ENCODE results near the gene TM4SF1.

Gene TM4SF1

GRCh38 chr3:149371723-149372114 is 5.7 kb downstream of the TM4SF1 start:
- Histone ChIP-seq H4K5ac (ENCODE audit: low read length) (no peak overlapping the region), H3K79me2 (ENCODE audit: control insufficient read depth, insufficient read depth, low read length) (no peaks in the 10 kb centered on the region), H3K4ac (ENCODE audit: low read depth, low read length) (no peak overlapping the region), H3K56ac (ENCODE audit: low read length) (no peak overlapping the region), H3K4me3 (ENCODE audit: low read length) (no peak overlapping the region), H2BK5ac (ENCODE audit: low read length) (no peak overlapping the region), H2BK120ac (ENCODE audit: low read depth, low read length) (no peak overlapping the region), H3K27ac (ENCODE audit: low read depth, low read length) (no peak overlapping the region), H3K27me3 (ENCODE audit: insufficient read depth, low read length, poor library complexity) (no peaks in the 10 kb centered on the region), H3K9ac (ENCODE audit: low read length) (no peak overlapping the region), H3K23ac (ENCODE audit: low read length) (no peak overlapping the region), H3K4me2 (ENCODE audit: low read length) (no peak overlapping the region), H3K4me1 (ENCODE audit: control insufficient read depth, low read depth, low read length) (no peaks in the 10 kb centered on the region), H4K8ac (ENCODE audit: low read depth, low read length) (no peak overlapping the region), H3K36me3 (ENCODE audit: control insufficient read depth, insufficient read depth, low read length) (no peaks in the 10 kb centered on the region), H3K18ac (ENCODE audit: low read length) (no peak overlapping the region), H3K79me1 (ENCODE audit: low read length) (no peaks in the 10 kb centered on the region), H2BK15ac (replicated peaks; ENCODE audit: low read depth) (peak overlapping the region; percentile 36), H2AK5ac (ENCODE audit: low read length) (no peak overlapping the region)
- DNase-seq: no peak
- no CpG with 5 or more reads among the region's 2 CpGs for WGBS (ENCODE audit: extremely low coverage, insufficient coverage, low lambda C conversion rate)

- H3K36me3 ChIP-seq (ENCODE audit: control insufficient read depth, insufficient read depth, low read length): no peaks in the 10 kb centered on the region
- no peak overlapping the region for H3K9ac ChIP-seq (ENCODE audit: low read length)
- no peak overlapping the region for H3K4ac ChIP-seq (ENCODE audit: low read depth, low read length)
- no peak overlapping the region for H2BK5ac ChIP-seq (ENCODE audit: low read length)
- no peaks in the 10 kb centered on the region for H3K79me2 ChIP-seq (ENCODE audit: control insufficient read depth, insufficient read depth, low read length)
- WGBS (ENCODE audit: extremely low coverage, insufficient coverage, low lambda C conversion rate): no CpG with 5 or more reads among the region's 7 CpGs
- H2BK15ac ChIP-seq (replicated peaks; ENCODE audit: low read depth): peak overlapping the region; percentile 36
- no peak overlapping the region for H3K23ac ChIP-seq (ENCODE audit: low read length)
- no peaks in the 10 kb centered on the region for H3K4me1 ChIP-seq (ENCODE audit: control insufficient read depth, low read depth, low read length)
- no peak overlapping the region for H3K4me3 ChIP-seq (ENCODE audit: low read length)
- H4K8ac ChIP-seq (ENCODE audit: low read depth, low read length): no peak overlapping the region
- H3K4me2 ChIP-seq (ENCODE audit: low read length): no peak overlapping the region
- H3K27me3 ChIP-seq (ENCODE audit: insufficient read depth, low read length, poor library complexity): no peaks in the 10 kb centered on the region
- H3K79me1 ChIP-seq (ENCODE audit: low read length): no peaks in the 10 kb centered on the region
- H3K56ac ChIP-seq (ENCODE audit: low read length): no peak overlapping the region
- DNase-seq: no peak
- H2BK120ac ChIP-seq (ENCODE audit: low read depth, low read length): no peak overlapping the region
- H3K18ac ChIP-seq (ENCODE audit: low read length): no peak overlapping the region
- no peak overlapping the region for H4K5ac ChIP-seq (ENCODE audit: low read length)
- H3K27ac ChIP-seq (ENCODE audit: low read depth, low read length): no peak overlapping the region
- H2AK5ac ChIP-seq (ENCODE audit: low read length): no peak overlapping the region
These were observed 6.3 kb downstream of the TM4SF1 start for GRCh38 chr3:149371001-149371722.

- no peak overlapping the region for H4K5ac ChIP-seq (ENCODE audit: low read length)
- H2BK15ac ChIP-seq (replicated peaks; ENCODE audit: low read depth): no peak overlapping the region
- H3K27ac ChIP-seq (ENCODE audit: low read depth, low read length): no peak overlapping the region
- no peak overlapping the region for H2BK120ac ChIP-seq (ENCODE audit: low read depth, low read length)
- H3K56ac ChIP-seq (ENCODE audit: low read length): peak overlapping the region; percentile 7
- no peaks in the 10 kb centered on the region for H3K36me3 ChIP-seq (ENCODE audit: control insufficient read depth, insufficient read depth, low read length)
- no peaks in the 10 kb centered on the region for H3K27me3 ChIP-seq (ENCODE audit: insufficient read depth, low read length, poor library complexity)
- no peaks in the 10 kb centered on the region for H3K79me1 ChIP-seq (ENCODE audit: low read length)
- no peak overlapping the region for H3K4ac ChIP-seq (ENCODE audit: low read depth, low read length)
- no CpG with 5 or more reads among the region's 3 CpGs for WGBS (ENCODE audit: extremely low coverage, insufficient coverage, low lambda C conversion rate)
- H3K23ac ChIP-seq (ENCODE audit: low read length): no peak overlapping the region
- no peak overlapping the region for H3K9ac ChIP-seq (ENCODE audit: low read length)
- no peaks in the 10 kb centered on the region for H3K4me1 ChIP-seq (ENCODE audit: control insufficient read depth, low read depth, low read length)
- H3K79me2 ChIP-seq (ENCODE audit: control insufficient read depth, insufficient read depth, low read length): no peaks in the 10 kb centered on the region
- no peak overlapping the region for H3K4me3 ChIP-seq (ENCODE audit: low read length)
- H4K8ac ChIP-seq (ENCODE audit: low read depth, low read length): no peak overlapping the region
- H2AK5ac ChIP-seq (ENCODE audit: low read length): no peak overlapping the region
- H3K18ac ChIP-seq (ENCODE audit: low read length): no peak overlapping the region
- DNase-seq: no peak
- H3K4me2 ChIP-seq (ENCODE audit: low read length): no peak overlapping the region
- no peak overlapping the region for H2BK5ac ChIP-seq (ENCODE audit: low read length)
These were observed 7.2 kb downstream of the TM4SF1 start for GRCh38 chr3:149369991-149370866.

GRCh38 chr3:149368674-149369497 is 8.6 kb downstream of the TM4SF1 start:
- no peak overlapping the region for H3K9ac ChIP-seq (ENCODE audit: low read length)
- no peak overlapping the region for H2BK120ac ChIP-seq (ENCODE audit: low read depth, low read length)
- H3K79me2 ChIP-seq (ENCODE audit: control insufficient read depth, insufficient read depth, low read length): no peaks in the 10 kb centered on the region
- H3K27ac ChIP-seq (ENCODE audit: low read depth, low read length): no peak overlapping the region
- H3K4me1 ChIP-seq (ENCODE audit: control insufficient read depth, low read depth, low read length): no peaks in the 10 kb centered on the region
- no peak for DNase-seq
- H2BK15ac ChIP-seq (replicated peaks; ENCODE audit: low read depth): no peak overlapping the region
- H4K8ac ChIP-seq (ENCODE audit: low read depth, low read length): no peak overlapping the region
- no peak overlapping the region for H2BK5ac ChIP-seq (ENCODE audit: low read length)
- H3K23ac ChIP-seq (ENCODE audit: low read length): no peak overlapping the region
- H3K56ac ChIP-seq (ENCODE audit: low read length): no peak overlapping the region
- no peak overlapping the region for H3K4me2 ChIP-seq (ENCODE audit: low read length)
- no peak overlapping the region for H3K4me3 ChIP-seq (ENCODE audit: low read length)
- WGBS (ENCODE audit: extremely low coverage, insufficient coverage, low lambda C conversion rate): no CpG with 5 or more reads among the region's 6 CpGs
- no peak overlapping the region for H3K4ac ChIP-seq (ENCODE audit: low read depth, low read length)
- H4K5ac ChIP-seq (ENCODE audit: low read length): no peak overlapping the region
- H3K18ac ChIP-seq (ENCODE audit: low read length): no peak overlapping the region
- H3K79me1 ChIP-seq (ENCODE audit: low read length): no peaks in the 10 kb centered on the region
- H3K36me3 ChIP-seq (ENCODE audit: control insufficient read depth, insufficient read depth, low read length): no peaks in the 10 kb centered on the region
- H2AK5ac ChIP-seq (ENCODE audit: low read length): no peak overlapping the region
- H3K27me3 ChIP-seq (ENCODE audit: insufficient read depth, low read length, poor library complexity): no peaks in the 10 kb centered on the region

- Histone ChIP-seq H3K36me3 (ENCODE audit: control insufficient read depth, insufficient read depth, low read length) (no peaks in the 10 kb centered on the region), H3K79me1 (ENCODE audit: low read length) (no peaks in the 10 kb centered on the region), H3K27ac (ENCODE audit: low read depth, low read length) (no peak overlapping the region), H2AK5ac (ENCODE audit: low read length) (no peak overlapping the region), H4K5ac (ENCODE audit: low read length) (no peak overlapping the region), H3K4me1 (ENCODE audit: control insufficient read depth, low read depth, low read length) (no peaks in the 10 kb centered on the region), H3K4me3 (ENCODE audit: low read length) (no peak overlapping the region), H2BK5ac (ENCODE audit: low read length) (no peak overlapping the region), H3K4me2 (ENCODE audit: low read length) (no peak overlapping the region), H3K56ac (ENCODE audit: low read length) (no peak overlapping the region), H3K27me3 (ENCODE audit: insufficient read depth, low read length, poor library complexity) (no peaks in the 10 kb centered on the region), H2BK120ac (ENCODE audit: low read depth, low read length) (no peak overlapping the region), H3K79me2 (ENCODE audit: control insufficient read depth, insufficient read depth, low read length) (no peaks in the 10 kb centered on the region), H3K23ac (ENCODE audit: low read length) (no peak overlapping the region), H3K18ac (ENCODE audit: low read length) (no peak overlapping the region), H2BK15ac (replicated peaks; ENCODE audit: low read depth) (no peak overlapping the region), H3K4ac (ENCODE audit: low read depth, low read length) (no peak overlapping the region), H3K9ac (ENCODE audit: low read length) (no peak overlapping the region), H4K8ac (ENCODE audit: low read depth, low read length) (no peak overlapping the region)
- WGBS (ENCODE audit: extremely low coverage, insufficient coverage, low lambda C conversion rate): no CpG with 5 or more reads among the region's 6 CpGs
- no peak for DNase-seq
These were observed 9.2 kb downstream of the TM4SF1 start for GRCh38 chr3:149368201-149368673.
